ENCODE results near the gene RELN. TPM values are rescaled to one million over a fixed set of nuclear protein-coding genes. Genes with fewer than 3 reads are reported as not detected.
A peak's percentile ranks its signal among the peaks of the same experiment; 100 is the strongest.

RELN gene
- total RNA-seq, 4 donors from 2014 or later = 1.8 to 47.4 (median 6.7) TPM

DNA sequence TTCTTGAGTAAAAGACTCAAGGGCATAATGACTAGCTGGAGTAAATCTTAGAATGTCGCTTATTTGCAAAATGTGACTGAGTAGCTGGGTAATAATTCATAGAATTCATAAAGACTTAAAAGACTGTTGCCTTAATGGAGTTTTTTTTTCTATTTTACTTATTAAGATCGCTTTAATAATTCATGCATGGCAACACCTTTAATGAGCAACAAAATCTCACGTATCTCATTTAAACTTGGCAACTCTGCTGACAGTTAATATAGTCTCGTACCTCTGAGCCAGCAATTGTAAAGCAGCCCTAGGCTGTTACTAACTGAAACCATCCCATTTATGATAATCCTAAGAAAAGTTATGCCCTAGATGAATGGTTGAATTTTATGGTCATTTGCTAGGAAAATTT, 455.7 kb downstream of the RELN start:
- H3K27me3 ChIP-seq = no peaks in the 10 kb centered on the region
- DNase-seq = no peak
- no peak overlapping the region for H3K4me3 ChIP-seq
- H3K4me1 ChIP-seq = no peaks in the 10 kb centered on the region
- intact Hi-C loops (cut with DNase I; ENCODE audit: low total_unique reads) = no loop called here
- H3K9me3 ChIP-seq = no peaks in the 10 kb centered on the region
- no peak overlapping the region for H3K27ac ChIP-seq
- TF ChIP-seq, protein P1, sequence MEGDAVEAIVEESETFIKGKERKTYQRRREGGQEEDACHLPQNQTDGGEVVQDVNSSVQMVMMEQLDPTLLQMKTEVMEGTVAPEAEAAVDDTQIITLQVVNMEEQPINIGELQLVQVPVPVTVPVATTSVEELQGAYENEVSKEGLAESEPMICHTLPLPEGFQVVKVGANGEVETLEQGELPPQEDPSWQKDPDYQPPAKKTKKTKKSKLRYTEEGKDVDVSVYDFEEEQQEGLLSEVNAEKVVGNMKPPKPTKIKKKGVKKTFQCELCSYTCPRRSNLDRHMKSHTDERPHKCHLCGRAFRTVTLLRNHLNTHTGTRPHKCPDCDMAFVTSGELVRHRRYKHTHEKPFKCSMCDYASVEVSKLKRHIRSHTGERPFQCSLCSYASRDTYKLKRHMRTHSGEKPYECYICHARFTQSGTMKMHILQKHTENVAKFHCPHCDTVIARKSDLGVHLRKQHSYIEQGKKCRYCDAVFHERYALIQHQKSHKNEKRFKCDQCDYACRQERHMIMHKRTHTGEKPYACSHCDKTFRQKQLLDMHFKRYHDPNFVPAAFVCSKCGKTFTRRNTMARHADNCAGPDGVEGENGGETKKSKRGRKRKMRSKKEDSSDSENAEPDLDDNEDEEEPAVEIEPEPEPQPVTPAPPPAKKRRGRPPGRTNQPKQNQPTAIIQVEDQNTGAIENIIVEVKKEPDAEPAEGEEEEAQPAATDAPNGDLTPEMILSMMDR (IDR thresholded peaks at IDR 0.05) = no peak
- no peak for TF ChIP-seq POLR2A (IDR thresholded peaks at IDR 0.05)
- H3K36me3 ChIP-seq = no peaks in the 10 kb centered on the region

DNA sequence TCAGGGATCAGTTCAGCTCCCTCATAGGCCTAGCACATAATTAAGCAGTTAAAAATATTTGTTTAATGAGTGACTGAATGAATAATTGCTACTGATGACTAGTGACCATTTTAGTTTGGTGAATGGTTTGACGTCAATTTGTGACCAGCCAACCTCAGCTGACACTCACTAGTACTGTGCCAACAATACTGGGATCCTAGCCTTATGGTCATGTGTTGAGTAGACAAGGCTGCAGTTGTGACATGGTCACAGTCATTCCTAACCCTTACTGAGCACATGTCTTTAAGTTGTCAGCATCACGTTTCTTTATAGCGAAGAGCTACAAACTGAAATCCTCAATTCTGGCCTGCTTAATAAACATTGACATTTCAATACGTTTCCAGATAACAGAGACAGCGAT, 456.5 kb downstream of the RELN start:
- H3K4me3 ChIP-seq = no peak overlapping the region
- intact Hi-C loops (cut with DNase I; ENCODE audit: low total_unique reads) = no loop called here
- H3K27ac ChIP-seq = no peak overlapping the region
- H3K27me3 ChIP-seq = no peaks in the 10 kb centered on the region
- no peak for DNase-seq
- H3K4me1 ChIP-seq = no peaks in the 10 kb centered on the region
- no peaks in the 10 kb centered on the region for H3K36me3 ChIP-seq
- no peaks in the 10 kb centered on the region for H3K9me3 ChIP-seq
- TF ChIP-seq POLR2A (IDR thresholded peaks at IDR 0.05) = no peak
- TF ChIP-seq, protein P1 (IDR thresholded peaks at IDR 0.05) = no peak

DNA sequence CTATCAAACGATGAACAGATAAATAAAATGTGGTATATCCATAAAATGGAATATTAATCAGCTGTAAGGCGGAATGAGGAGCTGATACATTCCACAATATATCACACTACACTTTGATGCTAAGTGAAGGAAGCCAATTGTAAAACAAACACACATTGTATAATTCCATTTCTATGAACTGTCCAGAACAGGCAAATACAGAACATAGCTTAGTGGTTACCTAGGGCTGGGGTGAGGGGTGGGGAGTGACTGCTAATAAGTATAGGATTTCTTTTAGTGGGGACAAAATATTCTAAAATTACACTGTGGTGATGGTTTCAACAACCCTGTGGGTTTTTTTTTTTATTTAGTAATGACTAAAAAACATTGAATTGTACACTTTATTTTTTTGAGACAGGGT, 461.3 kb downstream of the RELN start:
- intact Hi-C loops (cut with DNase I; ENCODE audit: low total_unique reads) = no loop called here
- H3K4me1 ChIP-seq = no peaks in the 10 kb centered on the region
- no peak overlapping the region for H3K27ac ChIP-seq
- no peaks in the 10 kb centered on the region for H3K27me3 ChIP-seq
- TF ChIP-seq, protein P1 (IDR thresholded peaks at IDR 0.05) = no peak
- TF ChIP-seq POLR2A (IDR thresholded peaks at IDR 0.05) = no peak
- H3K36me3 ChIP-seq = no peaks in the 10 kb centered on the region
- H3K4me3 ChIP-seq = no peak overlapping the region
- no peaks in the 10 kb centered on the region for H3K9me3 ChIP-seq
- DNase-seq = no peak

DNA sequence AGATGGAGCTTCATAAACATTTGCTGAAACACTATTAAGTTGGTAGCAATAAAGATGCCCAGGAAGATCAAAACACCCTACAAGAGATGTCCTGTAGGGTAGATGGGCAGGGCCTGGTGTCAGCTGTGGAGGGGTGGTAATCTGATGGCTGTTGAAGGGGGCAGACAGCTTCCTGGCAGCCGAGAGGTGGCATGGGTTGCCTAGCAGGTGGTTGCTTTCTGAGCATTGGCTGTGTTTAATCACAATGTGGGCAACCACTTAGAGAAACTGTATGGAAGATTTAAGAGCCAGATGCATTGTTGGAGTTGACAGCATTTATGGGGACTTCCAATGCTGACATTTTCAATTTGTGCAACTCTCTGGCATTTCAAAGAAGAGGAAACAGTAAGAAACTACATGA, 463.5 kb downstream of the RELN start:
- no peaks in the 10 kb centered on the region for H3K9me3 ChIP-seq
- no peak overlapping the region for H3K27ac ChIP-seq
- DNase-seq = no peak
- H3K27me3 ChIP-seq = no peaks in the 10 kb centered on the region
- intact Hi-C loops (cut with DNase I; ENCODE audit: low total_unique reads) = no loop called here
- TF ChIP-seq, protein P1 (IDR thresholded peaks at IDR 0.05) = no peak
- TF ChIP-seq POLR2A (IDR thresholded peaks at IDR 0.05) = no peak
- H3K4me3 ChIP-seq = no peak overlapping the region
- no peaks in the 10 kb centered on the region for H3K4me1 ChIP-seq
- no peaks in the 10 kb centered on the region for H3K36me3 ChIP-seq

DNA sequence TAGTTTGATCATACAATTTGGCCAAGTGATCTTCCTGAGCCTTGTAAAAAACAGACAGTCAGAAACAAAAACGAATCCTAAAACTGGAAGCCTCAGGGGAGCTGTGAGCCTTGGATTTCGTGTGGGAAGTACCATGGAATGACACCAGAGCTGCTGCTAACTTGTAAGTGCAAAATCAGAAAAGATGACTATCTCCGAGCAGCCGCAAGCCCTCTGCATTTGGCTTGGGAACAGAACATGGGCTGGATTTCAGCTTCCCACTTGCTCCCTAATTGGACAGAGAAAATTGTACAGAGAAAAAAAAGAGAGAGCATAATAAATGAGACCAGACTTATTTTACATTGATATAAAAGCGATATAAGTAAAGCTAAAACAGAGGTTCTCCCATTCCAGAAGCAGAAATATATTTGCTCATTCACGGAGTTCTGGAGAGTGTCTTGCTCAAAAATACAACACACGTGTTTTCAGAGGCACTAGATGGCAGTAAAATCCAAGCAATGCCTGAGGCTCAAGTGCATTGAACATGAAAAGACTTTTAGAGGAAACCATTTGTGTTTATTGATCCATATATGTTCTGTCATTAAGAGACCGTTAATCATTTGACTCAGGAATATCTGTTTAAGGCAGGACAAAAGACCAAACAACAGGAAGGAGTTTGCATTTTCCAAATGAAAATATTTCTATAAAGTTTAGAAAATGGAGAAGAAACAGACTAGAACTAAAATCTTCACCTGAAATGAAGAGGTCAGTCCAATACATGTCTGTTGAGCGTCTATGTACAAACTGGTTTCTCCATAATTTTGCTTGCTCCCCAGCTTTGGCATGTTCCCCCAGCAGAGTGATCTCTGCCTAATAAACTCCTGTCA, 465.2 kb downstream of the RELN start:
- no peak for TF ChIP-seq POLR2A (IDR thresholded peaks at IDR 0.05)
- TF ChIP-seq, protein P1 (IDR thresholded peaks at IDR 0.05) = peak in 2 of 4 experiments; percentile 22 to 28
- no peaks in the 10 kb centered on the region for H3K9me3 ChIP-seq
- intact Hi-C loops (cut with DNase I; ENCODE audit: low total_unique reads) = no loop called here
- no peak overlapping the region for H3K27ac ChIP-seq
- no peaks in the 10 kb centered on the region for H3K4me1 ChIP-seq
- H3K4me3 ChIP-seq = no peak overlapping the region
- H3K36me3 ChIP-seq = no peaks in the 10 kb centered on the region
- H3K27me3 ChIP-seq = no peaks in the 10 kb centered on the region
- no peak for DNase-seq
